BE2C (cell line): ENCODE measurements around the gene C12orf60.

Experiments used
- DNase-seq: peaks from one replicate; pipeline ENCODE4 v3.0.0-alpha.2; 2020
- H3K27me3 ChIP-seq: fragments of 250-450 bp; sonication (Bioruptor Pico); 2 replicates; pipeline ENCODE4 v1.5.1; 2020; ENCODE audit warnings: mild to moderate bottlenecking
- H3K36me3 ChIP-seq: fragments of 250-450 bp; sonication (Bioruptor Pico); 2 replicates; pipeline ENCODE4 v1.5.1; 2020; ENCODE audit warnings: mild to moderate bottlenecking
- H3K4me1 ChIP-seq: fragments of 250-450 bp; sonication (Bioruptor Pico); 2 replicates; pipeline ENCODE4 v1.5.1; 2020
- H3K4me3 ChIP-seq: 2 replicates; pipeline ENCODE4 v1.5.1; 2011; ENCODE audit warnings: low read depth, low read length
- H3K9me3 ChIP-seq: fragments of 250-450 bp; sonication (Bioruptor Pico); 2 replicates; pipeline ENCODE4 v1.5.1; 2020
- TF ChIP-seq, protein P1 (sequence below): IDR thresholded peaks from 2 replicates; pipeline ENCODE4 v1.5.1; 2012; ENCODE audit warnings: mild to moderate bottlenecking, low read depth, low read length

The C12orf60 gene

DNA sequence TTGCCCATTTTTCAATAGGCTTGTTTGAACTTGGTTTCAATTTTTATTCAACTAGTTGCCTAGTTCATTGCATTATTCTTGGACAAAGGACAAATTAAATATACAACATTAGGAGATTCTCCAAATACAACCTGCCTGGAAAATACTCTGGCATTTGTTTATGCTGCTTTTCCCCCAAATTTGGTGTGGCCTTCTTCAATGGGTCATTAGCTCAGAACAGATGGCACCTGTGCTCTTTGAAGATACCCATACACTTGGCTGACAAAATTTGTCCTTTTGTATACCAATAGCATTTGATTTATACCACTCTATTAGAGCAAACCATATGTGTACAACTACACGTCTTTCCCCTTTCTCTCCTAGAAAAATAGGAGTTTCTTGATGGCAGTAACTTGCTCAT lies 35.9 kb upstream of the C12orf60 start:
- no peaks in the 10 kb centered on the region for H3K36me3 ChIP-seq
- no peak for DNase-seq
- H3K9me3 ChIP-seq = no peaks in the 10 kb centered on the region
- no peak overlapping the region for H3K4me3 ChIP-seq
- H3K4me1 ChIP-seq = no peaks in the 10 kb centered on the region
- TF ChIP-seq, protein P1, sequence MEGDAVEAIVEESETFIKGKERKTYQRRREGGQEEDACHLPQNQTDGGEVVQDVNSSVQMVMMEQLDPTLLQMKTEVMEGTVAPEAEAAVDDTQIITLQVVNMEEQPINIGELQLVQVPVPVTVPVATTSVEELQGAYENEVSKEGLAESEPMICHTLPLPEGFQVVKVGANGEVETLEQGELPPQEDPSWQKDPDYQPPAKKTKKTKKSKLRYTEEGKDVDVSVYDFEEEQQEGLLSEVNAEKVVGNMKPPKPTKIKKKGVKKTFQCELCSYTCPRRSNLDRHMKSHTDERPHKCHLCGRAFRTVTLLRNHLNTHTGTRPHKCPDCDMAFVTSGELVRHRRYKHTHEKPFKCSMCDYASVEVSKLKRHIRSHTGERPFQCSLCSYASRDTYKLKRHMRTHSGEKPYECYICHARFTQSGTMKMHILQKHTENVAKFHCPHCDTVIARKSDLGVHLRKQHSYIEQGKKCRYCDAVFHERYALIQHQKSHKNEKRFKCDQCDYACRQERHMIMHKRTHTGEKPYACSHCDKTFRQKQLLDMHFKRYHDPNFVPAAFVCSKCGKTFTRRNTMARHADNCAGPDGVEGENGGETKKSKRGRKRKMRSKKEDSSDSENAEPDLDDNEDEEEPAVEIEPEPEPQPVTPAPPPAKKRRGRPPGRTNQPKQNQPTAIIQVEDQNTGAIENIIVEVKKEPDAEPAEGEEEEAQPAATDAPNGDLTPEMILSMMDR = no peak
- H3K27me3 ChIP-seq = no peaks in the 10 kb centered on the region

DNA sequence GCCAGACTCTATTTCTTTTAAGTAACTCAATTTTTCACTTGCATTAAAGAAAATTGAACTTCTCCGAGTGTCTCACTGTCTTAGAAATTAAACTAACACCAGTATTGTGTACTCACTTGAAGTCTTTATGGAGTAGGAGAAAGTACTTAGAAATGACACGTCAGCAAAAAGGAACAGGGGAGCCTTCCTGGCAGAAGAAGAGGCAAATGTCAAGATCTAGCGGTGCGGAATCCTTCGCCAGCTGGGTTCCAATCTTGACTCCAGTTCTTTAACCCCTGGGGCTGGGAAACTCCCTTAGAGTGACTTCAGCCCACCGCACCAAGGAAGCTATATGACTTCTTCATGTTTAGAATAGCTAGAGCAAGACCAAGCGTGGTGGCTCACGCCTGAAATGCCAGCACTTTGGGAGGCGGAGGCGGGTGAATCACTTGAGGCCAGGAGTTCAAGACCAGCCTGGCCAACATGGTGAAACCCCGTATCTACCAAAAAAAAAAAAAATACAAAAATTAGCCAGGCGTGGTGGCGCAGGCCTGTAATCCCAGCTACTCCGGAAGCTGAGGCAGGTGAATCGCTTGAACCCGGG lies 34.6 kb upstream of the C12orf60 start:
- DNase-seq = no peak
- H3K4me3 ChIP-seq = peak overlapping the region; percentile 98

DNA sequence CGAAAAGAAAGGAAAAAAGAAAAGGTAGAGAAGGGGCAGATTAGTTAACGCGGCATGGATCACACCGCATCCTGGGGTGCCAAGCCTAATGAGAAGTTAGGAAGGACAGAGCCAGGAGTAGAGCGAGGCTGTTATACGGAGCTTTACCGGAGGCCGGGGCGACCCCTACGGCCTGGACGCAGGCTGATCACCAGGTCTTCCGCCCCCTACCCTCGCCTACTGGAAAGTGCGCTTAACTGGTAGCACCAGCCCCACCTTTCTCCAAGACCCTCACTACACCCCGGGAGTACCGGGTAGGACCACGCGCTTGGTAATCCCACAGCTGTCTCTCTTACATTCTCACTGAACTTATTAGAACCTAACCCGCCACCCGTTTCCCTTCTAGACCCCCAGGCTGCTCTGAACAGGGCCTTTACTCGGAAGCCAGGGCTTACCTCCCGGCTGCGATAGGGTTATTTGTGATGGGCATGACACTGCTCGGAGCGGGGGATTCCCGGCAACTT lies 34.0 kb upstream of the C12orf60 start:
- Histone ChIP-seq H3K36me3 (no peaks in the 10 kb centered on the region), H3K27me3 (no peaks in the 10 kb centered on the region), H3K9me3 (no peaks in the 10 kb centered on the region), H3K4me3 (peak overlapping the region; percentile 98), H3K4me1 (no peaks in the 10 kb centered on the region)
- TF ChIP-seq, protein P1 = no peak
- DNase-seq = peak; percentile 40

More for the DNA sequence above, 34.6 kb upstream of the C12orf60 start:
- Histone ChIP-seq H3K9me3 (no peaks in the 10 kb centered on the region), H3K27me3 (no peaks in the 10 kb centered on the region), H3K36me3 (no peaks in the 10 kb centered on the region), H3K4me1 (no peaks in the 10 kb centered on the region)
- TF ChIP-seq, protein P1 = no peak

DNA sequence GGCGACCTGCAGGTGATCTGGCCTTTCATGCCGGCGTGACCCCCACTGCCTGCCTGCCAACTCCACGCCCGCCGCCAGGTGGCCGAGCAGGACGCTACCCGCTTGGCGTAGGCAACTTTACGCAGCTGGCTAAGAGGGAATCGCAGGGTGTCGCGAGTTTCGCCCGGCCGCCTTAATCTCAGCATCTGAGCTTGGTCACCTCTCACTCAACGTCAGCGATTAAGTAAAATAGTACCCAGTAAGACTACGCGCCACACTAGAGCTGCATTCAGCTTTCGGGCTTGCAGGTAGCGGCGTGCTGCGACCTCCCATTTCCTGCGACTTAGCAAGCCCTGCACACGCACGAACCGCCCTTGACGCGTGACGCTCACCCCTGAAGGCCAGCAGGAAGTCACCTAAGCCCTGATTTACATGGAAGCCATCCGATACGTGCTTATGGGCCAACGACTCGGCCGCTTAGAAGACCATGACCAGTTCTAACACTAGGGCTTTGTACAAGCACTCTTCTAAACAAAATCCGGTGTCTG lies 33.4 kb upstream of the C12orf60 start:
- H3K27me3 ChIP-seq = no peaks in the 10 kb centered on the region
- no peaks in the 10 kb centered on the region for H3K4me1 ChIP-seq
- H3K36me3 ChIP-seq = no peaks in the 10 kb centered on the region
- H3K4me3 ChIP-seq = peak overlapping the region; percentile 98
- TF ChIP-seq, protein P1 = peak; percentile 75
- peak; percentile 88 for DNase-seq
- H3K9me3 ChIP-seq = no peaks in the 10 kb centered on the region

DNA sequence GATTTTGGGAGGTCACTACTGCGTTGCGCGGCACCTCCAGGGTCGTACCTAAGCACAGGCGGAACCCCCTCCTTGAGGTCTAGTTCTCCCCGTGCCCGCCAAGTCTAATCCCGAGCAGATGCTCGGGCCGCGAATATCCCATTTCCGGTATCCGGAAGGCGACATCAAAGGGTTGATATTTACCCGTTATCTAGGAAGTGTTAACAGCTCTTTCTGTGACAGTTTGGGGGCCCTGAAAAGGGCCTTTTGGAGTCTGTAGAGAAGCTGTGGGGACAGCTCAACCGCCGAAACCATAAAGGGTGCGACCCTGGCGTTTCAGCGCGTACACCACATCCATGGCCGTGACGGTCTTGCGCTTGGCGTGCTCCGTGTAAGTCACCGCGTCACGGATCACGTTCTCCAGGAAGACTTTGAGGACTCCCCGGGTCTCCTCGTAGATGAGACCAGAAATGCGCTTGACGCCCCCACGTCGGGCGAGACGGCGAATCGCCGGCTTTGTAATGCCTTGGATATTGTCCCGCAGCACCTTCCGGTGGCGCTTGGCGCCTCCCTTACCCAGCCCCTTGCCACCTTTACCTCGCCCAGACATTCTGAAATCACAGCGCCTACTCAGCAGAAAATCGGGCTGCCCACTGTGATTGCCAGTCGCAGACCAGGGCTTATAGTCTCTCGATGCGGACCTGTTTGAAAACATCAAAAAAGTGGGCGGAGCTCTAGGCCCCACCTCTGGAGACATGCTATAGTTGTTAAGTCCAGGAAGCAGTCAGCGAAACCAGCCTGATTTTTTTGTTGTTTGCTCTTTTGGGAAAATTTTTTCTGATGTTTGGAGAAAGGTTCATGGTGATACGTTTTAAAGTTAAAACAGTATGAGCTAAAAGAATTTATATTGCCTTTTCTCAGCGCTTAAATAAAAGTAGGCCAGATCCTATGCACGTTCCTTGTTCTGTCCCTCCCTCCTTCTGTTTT lies 32.7 kb upstream of the C12orf60 start:
- TF ChIP-seq, protein P1 = no peak
- Histone ChIP-seq H3K36me3 (no peaks in the 10 kb centered on the region), H3K4me1 (peaks cover 3% of the 10 kb centered on the region; the same call in 1 of the 2 replicates), H3K4me3 (peak overlapping the region; percentile 98), H3K27me3 (no peaks in the 10 kb centered on the region), H3K9me3 (no peaks in the 10 kb centered on the region)
- DNase-seq = peak; percentile 86
